Activated naive CD4-positive, alpha-beta T cell treated with anti-CD3 and anti-CD28 coated beads for 36 hours (primary cell): ENCODE data around the gene CEBPA. TPM values are rescaled to one million over a fixed set of nuclear protein-coding genes. Genes with fewer than 3 reads are reported as not detected.
"Not testable (repeated sequence)": the region's sequence is repeated elsewhere in the genome, so short reads cannot be mapped to it uniquely, and the experiment has no call there.

ENCODE experiments used
- CTCF ChIA-PET: fragments of 350-600 bp; sonication (Branson Sonifier 250); formaldehyde crosslinking; loops from one replicate; lab custom pipeline; 2021; ENCODE audit warnings: antibody characterized with exemption; lab: Charles Lee
- DNase-seq: peaks from one replicate; pipeline ENCODE4 v3.0.0-alpha.2; 2020
- H3K27ac Mint-ChIP-seq: one replicate; pipeline ENCODE4 v1.8.0; 2021; ENCODE audit warnings: mild to moderate bottlenecking, mixed read lengths
- H3K27me3 Mint-ChIP-seq: one replicate; pipeline ENCODE4 v1.8.0; 2021; ENCODE audit warnings: low read depth, mixed read lengths
- H3K36me3 Mint-ChIP-seq: one replicate; pipeline ENCODE4 v1.8.0; 2021; ENCODE audit warnings: low read depth, mixed read lengths
- H3K4me1 Mint-ChIP-seq: one replicate; pipeline ENCODE4 v1.8.0; 2021; ENCODE audit warnings: low read depth, mixed read lengths
- H3K4me3 Mint-ChIP-seq: one replicate; pipeline ENCODE4 v1.8.0; 2021; ENCODE audit warnings: mild to moderate bottlenecking, moderate library complexity, mixed read lengths
- H3K9me3 Mint-ChIP-seq: one replicate; pipeline ENCODE4 v1.8.0; 2021; ENCODE audit warnings: mixed read lengths
- intact Hi-C: fragments of 100-400 bp; cut with micrococcal nuclease; formaldehyde crosslinking; loops from one replicate; pipeline ENCODE4 v1.15.1; 2023
- total RNA-seq, 2 experiments: library from RNA; stranded (reverse); gene quantifications; one replicate each; pipeline ENCODE4 v1.2.3, GENCODE V29; 2021

CEBPA gene
- total RNA-seq, 2 experiments from 2014 or later = 0.10 TPM

DNA sequence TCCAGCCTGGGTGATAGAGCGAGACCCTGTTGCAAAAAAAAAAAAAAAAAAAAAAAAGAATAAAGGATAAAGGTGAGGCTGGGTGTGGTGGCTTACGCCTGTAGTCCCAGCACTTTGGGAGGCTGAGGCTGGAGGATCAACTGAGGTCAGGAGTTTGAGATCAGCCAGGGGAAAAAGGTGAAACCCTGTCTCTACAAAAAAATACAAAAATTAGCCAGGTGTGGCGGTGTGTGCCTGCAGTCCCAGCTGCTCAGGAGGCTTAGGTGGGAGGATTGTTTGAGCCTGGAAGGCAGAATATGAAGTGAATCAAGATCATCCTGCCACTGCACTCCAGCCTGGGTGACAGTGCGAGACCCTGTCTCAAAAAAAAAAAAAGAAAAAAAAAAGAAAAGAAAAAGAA is 15.7 kb upstream of the CEBPA start:
- intact Hi-C loops, DNase-seq, H3K36me3 Mint-ChIP-seq, H3K27me3 Mint-ChIP-seq, H3K4me1 Mint-ChIP-seq, H3K4me3 Mint-ChIP-seq, H3K27ac Mint-ChIP-seq: not testable (repeated sequence)
- H3K9me3 Mint-ChIP-seq = peaks cover 11% of the 10 kb centered on the region
- CTCF ChIA-PET = interaction anchor here (0.6 kb wide), 1 partner anchor 345 kb away, joined by 3 read pairs; no protein-coding TSS in a partner anchor

- CTCF ChIA-PET = no interaction called here
- H3K4me3 Mint-ChIP-seq = no peak overlapping the region
These were observed 15.2 kb upstream of the CEBPA start for GRCh38 chr19:33317517-33317916.

GRCh38 chr19:33316541-33317264 is 14.4 kb upstream of the CEBPA start:
- Mint-ChIP-seq H3K4me3 (no peak overlapping the region), H3K4me1 (no peaks in the 10 kb centered on the region), H3K9me3 (peaks cover 9% of the 10 kb centered on the region), H3K27ac (no peak overlapping the region), H3K36me3 (no peaks in the 10 kb centered on the region), H3K27me3 (peaks cover 2% of the 10 kb centered on the region)
- no peak for DNase-seq
- CTCF ChIA-PET = no interaction called here
- intact Hi-C loops = no loop called here

More at GRCh38 chr19:33317517-33317916, 15.2 kb upstream of the CEBPA start:
- Mint-ChIP-seq H3K4me1 (no peaks in the 10 kb centered on the region), H3K36me3 (no peaks in the 10 kb centered on the region), H3K27ac (no peak overlapping the region), H3K9me3 (peaks cover 11% of the 10 kb centered on the region), H3K27me3 (peaks cover 2% of the 10 kb centered on the region)
- no peak for DNase-seq
- intact Hi-C loops = no loop called here

- H3K4me3 Mint-ChIP-seq, H3K27me3 Mint-ChIP-seq, intact Hi-C loops, DNase-seq, H3K36me3 Mint-ChIP-seq, H3K4me1 Mint-ChIP-seq, H3K27ac Mint-ChIP-seq, H3K9me3 Mint-ChIP-seq: not testable (repeated sequence)
- CTCF ChIA-PET = interaction anchor here (0.6 to 1.5 kb wide), 2 partner anchors 47 to 76 kb away, joined by 3 to 6 read pairs; no protein-coding TSS in a partner anchor
These were observed 10.5 kb upstream of the CEBPA start for GRCh38 chr19:33312808-33313207.

- Mint-ChIP-seq H3K4me1 (no peaks in the 10 kb centered on the region), H3K36me3 (no peaks in the 10 kb centered on the region), H3K27me3 (peaks cover 11% of the 10 kb centered on the region), H3K27ac (no peak overlapping the region), H3K4me3 (no peak overlapping the region), H3K9me3 (no peaks in the 10 kb centered on the region)
- DNase-seq = no peak
- CTCF ChIA-PET = interaction anchor here (0.6 to 1.5 kb wide), 2 partner anchors 76 to 195 kb away, joined by 3 to 6 read pairs; no protein-coding TSS in a partner anchor
- intact Hi-C loops = no loop called here
These were observed 9.7 kb upstream of the CEBPA start for GRCh38 chr19:33312065-33312464.

GRCh38 chr19:33311326-33311682 is 9.0 kb upstream of the CEBPA start:
- Mint-ChIP-seq H3K36me3 (no peaks in the 10 kb centered on the region), H3K4me3 (no peak overlapping the region), H3K27ac (no peak overlapping the region), H3K9me3 (no peaks in the 10 kb centered on the region), H3K27me3 (peaks cover 11% of the 10 kb centered on the region), H3K4me1 (no peaks in the 10 kb centered on the region)
- peak; percentile 34 for DNase-seq
- intact Hi-C loops = no loop called here
- CTCF ChIA-PET = interaction anchor here (0.9 kb wide), 1 partner anchor 9 kb away, joined by 3 read pairs; the partner anchor contains the start of gene CEBPA

- no peak for DNase-seq
- Mint-ChIP-seq H3K4me1 (no peaks in the 10 kb centered on the region), H3K27me3 (peaks cover 11% of the 10 kb centered on the region), H3K27ac (no peak overlapping the region), H3K9me3 (no peaks in the 10 kb centered on the region), H3K36me3 (no peaks in the 10 kb centered on the region), H3K4me3 (no peak overlapping the region)
- CTCF ChIA-PET = interaction anchor here (0.9 to 1.1 kb wide), 2 partner anchors 8 to 74 kb away, joined by 3 to 4 read pairs; partner anchors contain the start of gene CEBPA
- intact Hi-C loops = no loop called here
These were observed 8.4 kb upstream of the CEBPA start for GRCh38 chr19:33310606-33311325.

- DNase-seq = no peak
- H3K4me1 Mint-ChIP-seq = no peaks in the 10 kb centered on the region
- CTCF ChIA-PET = interaction anchor here (1.1 kb wide), 1 partner anchor 74 kb away, joined by 4 read pairs; no protein-coding TSS in a partner anchor
- no peak overlapping the region for H3K4me3 Mint-ChIP-seq
- H3K9me3 Mint-ChIP-seq = no peaks in the 10 kb centered on the region
- intact Hi-C loops = no loop called here
- no peak overlapping the region for H3K27ac Mint-ChIP-seq
- H3K36me3 Mint-ChIP-seq = no peaks in the 10 kb centered on the region
- H3K27me3 Mint-ChIP-seq = peaks cover 13% of the 10 kb centered on the region
These were observed 7.5 kb upstream of the CEBPA start for GRCh38 chr19:33309826-33310225.

DNA sequence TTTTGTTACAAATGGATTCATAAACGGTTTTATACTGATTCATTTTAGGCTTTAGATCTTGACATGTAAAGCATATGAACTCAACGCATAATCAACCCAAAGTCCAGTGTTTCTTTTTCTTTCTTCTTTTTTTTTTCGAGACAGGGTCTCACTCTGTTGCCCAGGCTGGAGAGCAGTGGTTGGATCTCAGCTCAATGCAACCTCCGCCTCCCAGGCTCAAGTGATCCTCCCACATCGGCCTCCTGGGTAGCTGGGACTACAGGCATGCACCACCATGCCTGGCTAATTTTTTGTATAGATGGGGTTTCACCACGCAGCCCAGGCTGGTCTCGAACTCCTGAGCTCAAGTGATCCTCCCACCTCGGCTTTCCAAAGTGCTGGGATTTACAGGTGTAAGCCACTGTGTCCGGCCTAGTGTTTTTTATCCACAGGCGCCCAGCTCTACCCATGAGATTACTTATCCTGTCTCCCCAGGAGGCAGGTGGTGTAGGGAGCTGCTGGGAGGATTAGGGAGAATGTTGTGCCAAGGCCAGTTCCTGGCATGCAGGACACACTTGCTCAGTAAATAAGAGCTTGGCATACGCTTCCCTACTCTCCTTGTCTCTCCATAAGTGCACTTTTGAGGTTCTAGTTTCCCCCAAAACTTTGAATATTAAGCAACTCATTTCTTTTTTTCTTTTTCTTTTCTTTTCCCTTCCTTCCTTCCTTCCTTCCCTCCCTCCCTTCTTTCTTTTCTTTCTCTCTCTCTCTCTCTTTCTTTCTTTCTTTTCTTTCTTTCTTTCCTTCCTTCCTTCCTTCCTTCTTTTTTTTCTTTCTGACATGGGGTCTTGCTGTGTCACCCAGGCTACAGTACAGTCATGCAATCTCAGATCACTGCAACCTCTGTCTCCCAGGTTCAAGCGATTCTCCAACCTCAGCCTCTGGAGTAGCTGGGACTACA is 4.8 kb upstream of the CEBPA start:
- no peak overlapping the region for H3K4me3 Mint-ChIP-seq
- H3K36me3 Mint-ChIP-seq = no peaks in the 10 kb centered on the region
- CTCF ChIA-PET = interaction anchor here (0.7 kb wide), 1 partner anchor 149 kb away, joined by 3 read pairs; no protein-coding TSS in a partner anchor
- no peaks in the 10 kb centered on the region for H3K4me1 Mint-ChIP-seq
- DNase-seq = no peak
- H3K27ac Mint-ChIP-seq = no peak overlapping the region
- intact Hi-C loops = no loop called here
- no peaks in the 10 kb centered on the region for H3K9me3 Mint-ChIP-seq
- peaks cover 24% of the 10 kb centered on the region for H3K27me3 Mint-ChIP-seq

DNA sequence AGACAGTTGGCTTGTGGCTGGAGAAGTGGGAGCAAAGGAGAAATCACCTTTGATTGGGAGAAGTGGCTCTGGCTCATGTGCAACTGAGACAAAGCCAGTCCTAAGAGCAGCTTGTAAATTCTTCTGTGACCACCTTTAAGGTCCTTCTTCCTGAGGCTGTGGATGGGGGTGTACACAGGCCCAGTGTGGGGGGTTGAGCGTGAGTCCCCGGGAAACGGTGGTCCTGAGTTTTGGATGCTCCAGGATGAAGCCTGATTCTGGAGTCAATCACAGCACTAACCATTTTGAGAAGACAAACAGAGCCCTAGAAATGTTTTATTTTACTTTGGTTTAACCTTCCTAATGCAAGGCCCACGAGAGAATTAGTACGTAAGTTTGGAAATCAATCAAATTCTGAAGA is 3.9 kb upstream of the CEBPA start:
- H3K4me1 Mint-ChIP-seq = no peaks in the 10 kb centered on the region
- no peak for DNase-seq
- intact Hi-C loops = no loop called here
- no peaks in the 10 kb centered on the region for H3K9me3 Mint-ChIP-seq
- no peak overlapping the region for H3K27ac Mint-ChIP-seq
- H3K36me3 Mint-ChIP-seq = no peaks in the 10 kb centered on the region
- H3K27me3 Mint-ChIP-seq = peaks cover 27% of the 10 kb centered on the region
- CTCF ChIA-PET = interaction anchor here (0.7 kb wide), 1 partner anchor 148 kb away, joined by 3 read pairs; no protein-coding TSS in a partner anchor
- no peak overlapping the region for H3K4me3 Mint-ChIP-seq

DNA sequence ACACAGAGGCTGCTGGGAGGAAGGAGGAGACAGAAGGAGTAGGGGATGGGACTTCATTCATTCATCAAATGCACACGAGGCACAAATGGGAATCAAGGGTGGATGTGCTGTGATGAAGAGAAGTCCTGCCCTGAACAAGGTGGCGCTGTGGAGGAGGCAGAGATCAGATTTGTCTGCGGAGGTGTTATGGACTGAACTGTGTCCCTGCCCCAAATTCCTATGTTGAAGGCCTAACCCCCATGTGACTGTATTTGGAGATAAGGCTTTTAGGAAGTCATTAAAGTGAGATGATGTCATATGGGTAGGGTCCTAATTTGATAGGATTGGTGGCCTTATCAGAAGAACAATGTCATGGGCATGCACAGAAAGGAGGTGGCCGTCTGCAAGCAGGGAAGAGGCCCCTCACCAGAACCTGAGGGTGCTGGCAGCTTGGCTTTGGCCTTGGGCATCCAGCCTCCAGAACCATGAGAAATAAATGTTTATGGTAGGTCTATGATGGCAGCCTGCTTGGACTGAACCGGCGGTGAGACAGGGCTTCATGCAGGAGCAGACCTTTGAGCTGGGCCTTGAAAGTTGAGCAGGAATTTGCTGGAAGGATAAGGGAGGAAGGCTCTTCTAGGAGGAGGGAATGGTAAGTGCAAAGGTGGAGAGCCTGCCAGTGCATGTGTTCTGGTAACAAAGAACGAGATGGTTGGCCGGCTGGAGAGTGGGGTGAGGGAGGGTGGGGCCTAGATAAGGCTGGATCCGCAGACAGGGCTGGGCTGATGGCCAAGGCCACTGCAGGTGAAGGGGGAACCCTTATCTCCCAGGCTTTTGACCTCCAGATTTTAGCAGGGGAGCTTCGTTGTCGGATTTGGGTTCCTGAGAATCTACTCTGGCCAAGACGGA is 2.7 kb upstream of the CEBPA start:
- CTCF ChIA-PET = no interaction called here
- intact Hi-C loops = loop anchor here (5.0 kb wide), 2 partner anchors 102 to 128 kb away; no protein-coding TSS in a partner anchor
- Mint-ChIP-seq H3K27ac (no peak overlapping the region), H3K27me3 (peaks cover 31% of the 10 kb centered on the region), H3K4me1 (no peaks in the 10 kb centered on the region), H3K4me3 (no peak overlapping the region), H3K36me3 (no peaks in the 10 kb centered on the region), H3K9me3 (no peaks in the 10 kb centered on the region)
- no peak for DNase-seq
